Thoracic aorta (tissue), 2 donors: ENCODE measurements around the gene FOXF2. TPM values are rescaled to one million over a fixed set of nuclear protein-coding genes. Genes with fewer than 3 reads are reported as not detected.

Experiments used
- ATAC-seq: fragments of 150-250 bp; one replicate; pipeline ENCODE4 v1.8.0; 2017; ENCODE audit warnings: low read depth; ENCODE audit not compliant: insufficient number of reproducible peaks, low FRiP score
- DNase-seq: peaks from one replicate; pipeline ENCODE4 v3.0.0-alpha.2; 2020; ENCODE audit warnings: low spot score
- H3K27ac ChIP-seq, 2 donors: fragments of 200-600 bp; sonication (generic); 1 replicate in 1 of 2; 2 replicates in 1 of 2; pipeline ENCODE4 v1.5.1; 2016; ENCODE audit warnings: mild to moderate bottlenecking in 2 of 2, moderate library complexity in 2 of 2
- H3K27me3 ChIP-seq: fragments of 200-600 bp; sonication (generic); replicated peaks from 2 replicates; pipeline ENCODE4 v1.6.0; 2016; ENCODE audit warnings: mild to moderate bottlenecking; ENCODE audit not compliant: insufficient read depth
- H3K36me3 ChIP-seq: fragments of 200-600 bp; sonication (generic); one replicate; pipeline ENCODE4 v1.5.1; 2016
- H3K4me1 ChIP-seq, 2 donors: fragments of 200-600 bp; sonication (generic); 1 replicate in 1 of 2; 2 replicates in 1 of 2; pipeline versions ENCODE4 v1.5.1 to v1.6.0; 2016; ENCODE audit warnings: low read depth in 2 of 2, mild to moderate bottlenecking in 1 of 2; ENCODE audit not compliant: control insufficient read depth in 1 of 2
- H3K4me3 ChIP-seq: fragments of 200-600 bp; sonication (generic); 2 replicates; pipeline ENCODE4 v1.5.1; 2016; ENCODE audit warnings: mild to moderate bottlenecking
- H3K9me3 ChIP-seq: fragments of 200-600 bp; sonication (generic); 2 replicates; pipeline ENCODE4 v1.5.1; 2016
- CTCF ChIP-seq: fragments of 200-600 bp; sonication (generic); IDR thresholded peaks from one replicate; pipeline ENCODE4 v1.5.1; 2019; ENCODE audit warnings: antibody characterized with exemption
- total RNA-seq, 2 donors: library from RNA; depleted of rRNA; stranded (reverse); fragments of >200 nt; gene quantifications; one replicate each; pipeline versions ENCODE4 v1.1.0 to v1.2.3, GENCODE V29; 2016

FOXF2 gene
- total RNA-seq, 2 donors from 2014 or later = 0.41 TPM; not detected in 1

- Histone ChIP-seq H3K4me1 (no peaks in the 10 kb centered on the region), H3K27ac (no peak overlapping the region), H3K9me3 (peaks cover 6% of the 10 kb centered on the region), H3K4me3 (no peak overlapping the region), H3K36me3 (no peaks in the 10 kb centered on the region), H3K27me3 (peaks cover 7% of the 10 kb centered on the region)
- ATAC-seq = no peak
- no peak for TF ChIP-seq CTCF
- DNase-seq = no peak
These were observed 17.4 kb upstream of the FOXF2 start for GRCh38 chr6:1371933-1372332.

- H3K36me3 ChIP-seq = no peaks in the 10 kb centered on the region
- peaks cover 14% of the 10 kb centered on the region for H3K27me3 ChIP-seq
- TF ChIP-seq CTCF = no peak
- H3K4me3 ChIP-seq = no peak overlapping the region
- DNase-seq = no peak
- H3K9me3 ChIP-seq = peaks cover 6% of the 10 kb centered on the region
- no peaks in the 10 kb centered on the region for H3K4me1 ChIP-seq
- ATAC-seq = no peak
- no peak overlapping the region for H3K27ac ChIP-seq
These were observed 16.7 kb upstream of the FOXF2 start for GRCh38 chr6:1372690-1373089.

GRCh38 chr6:1376653-1377052, 12.7 kb upstream of the FOXF2 start:
- H3K9me3 ChIP-seq = peaks cover 6% of the 10 kb centered on the region
- ATAC-seq = no peak
- H3K4me1 ChIP-seq = peaks cover 6 to 23% of the 10 kb centered on the region in 2 donors
- DNase-seq = no peak
- no peak overlapping the region for H3K27ac ChIP-seq
- H3K27me3 ChIP-seq = peaks cover 40% of the 10 kb centered on the region
- no peak overlapping the region for H3K4me3 ChIP-seq
- H3K36me3 ChIP-seq = no peaks in the 10 kb centered on the region
- TF ChIP-seq CTCF = no peak

- TF ChIP-seq CTCF = no peak
- DNase-seq = no peak
- ATAC-seq = no peak
- Histone ChIP-seq H3K36me3 (no peaks in the 10 kb centered on the region), H3K27me3 (peaks cover 49% of the 10 kb centered on the region), H3K4me3 (no peak overlapping the region), H3K9me3 (no peaks in the 10 kb centered on the region), H3K27ac (no peak overlapping the region), H3K4me1 (peaks cover 11 to 30% of the 10 kb centered on the region in 2 donors)
These were observed 11.8 kb upstream of the FOXF2 start for GRCh38 chr6:1377526-1377925.

GRCh38 chr6:1378065-1379016, 11.0 kb upstream of the FOXF2 start:
- TF ChIP-seq CTCF = no peak
- peaks cover 57% of the 10 kb centered on the region for H3K27me3 ChIP-seq
- ATAC-seq (no peak), DNase-seq (no peak)
- H3K4me1 ChIP-seq = peaks cover 11 to 33% of the 10 kb centered on the region in 2 donors
- H3K9me3 ChIP-seq = no peaks in the 10 kb centered on the region
- no peaks in the 10 kb centered on the region for H3K36me3 ChIP-seq
- no peak overlapping the region for H3K27ac ChIP-seq
- peak overlapping the region; percentile 33 for H3K4me3 ChIP-seq
